SIG-M5 treated with dmso at 0.1 percent for 504 hours (cell line): ENCODE results near the gene ARHGAP26.
"Not testable (repeated sequence)": the region's sequence is repeated elsewhere in the genome, so short reads cannot be mapped to it uniquely, and the experiment has no call there.

Source experiments
- DNase-seq: peaks from one replicate; lab custom pipeline; 2025; ENCODE audit not compliant: unreplicated experiment; lab: John Stamatoyannopoulos, UW

The ARHGAP26 gene

DNA sequence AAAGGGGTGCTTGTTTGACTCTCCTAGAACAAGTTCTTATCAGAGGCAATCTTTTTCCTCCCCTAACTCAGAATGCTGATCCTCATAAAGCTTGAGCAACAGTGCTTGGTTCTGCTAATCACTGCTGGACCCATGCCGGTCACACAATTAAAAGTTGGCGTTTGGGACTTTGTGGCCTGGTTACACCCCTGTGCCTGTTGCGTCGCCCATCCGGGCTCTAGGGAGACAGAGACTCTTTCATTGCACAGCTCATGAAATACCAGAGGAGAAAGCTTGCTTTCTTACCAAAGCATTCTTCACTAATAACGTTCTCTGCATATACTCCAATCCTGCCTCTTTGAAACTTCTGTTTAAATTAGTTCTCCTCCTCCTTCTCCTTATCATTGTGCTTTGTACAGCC lies 332.2 kb downstream of the ARHGAP26 start:
- DNase-seq: no peak

GRCh38 chr5:143105216-143105905 lies 335.2 kb downstream of the ARHGAP26 start:
- no peak for DNase-seq

- DNase-seq: no peak
Measured at GRCh38 chr5:143106174-143106573, 336.0 kb downstream of the ARHGAP26 start.

DNA sequence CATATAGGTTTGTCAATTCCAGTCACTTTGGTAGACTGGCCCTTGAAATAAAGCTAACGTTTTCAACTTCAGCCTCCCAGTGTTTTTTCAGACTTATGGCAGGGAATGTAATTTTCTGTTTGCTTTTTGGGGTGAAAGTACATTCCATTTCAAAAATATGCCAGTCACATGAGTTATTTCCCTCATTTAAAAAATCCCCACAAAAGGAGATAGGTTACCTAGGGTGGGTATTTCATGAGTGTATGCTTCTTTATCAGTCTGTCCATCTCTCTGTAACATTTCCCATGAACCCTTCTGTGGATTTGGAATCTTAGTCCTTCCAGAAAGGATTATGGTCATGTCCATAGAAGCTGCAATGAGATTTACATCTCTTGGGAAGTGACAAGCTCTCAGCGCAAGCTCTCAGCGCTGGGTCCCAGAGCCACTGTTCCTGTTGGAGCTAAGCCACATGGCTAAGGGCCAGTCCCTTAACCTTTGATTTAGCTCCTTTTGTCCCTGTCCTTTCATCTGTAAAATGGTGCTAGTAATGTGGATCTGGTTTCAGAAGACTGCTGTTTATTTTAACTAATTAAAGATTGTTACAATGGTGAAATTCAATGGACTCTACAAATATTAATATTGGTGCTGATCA lies 338.4 kb downstream of the ARHGAP26 start:
- DNase-seq: no peak

- DNase-seq: no peak
Measured at GRCh38 chr5:143110591-143110990, 340.4 kb downstream of the ARHGAP26 start.

DNA sequence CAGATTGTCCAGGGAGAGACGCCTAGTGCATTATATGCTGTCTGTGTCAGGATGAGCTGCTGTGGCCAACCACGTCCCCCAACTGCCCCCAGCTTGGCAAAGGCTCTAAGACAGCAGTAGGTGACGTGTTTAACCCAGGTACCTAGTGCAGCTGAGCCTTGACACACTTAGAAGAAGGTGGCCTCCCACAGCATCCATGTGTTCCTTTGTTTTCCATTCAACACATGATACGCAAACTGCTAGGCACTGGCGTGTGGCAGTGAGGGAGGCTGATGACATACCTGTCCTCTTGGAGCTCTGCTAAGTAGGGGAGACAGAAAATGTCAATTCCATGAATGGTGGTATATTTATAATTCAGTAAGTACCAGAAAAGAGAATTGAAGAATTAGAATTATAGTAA lies 341.6 kb downstream of the ARHGAP26 start:
- DNase-seq: no peak

DNA sequence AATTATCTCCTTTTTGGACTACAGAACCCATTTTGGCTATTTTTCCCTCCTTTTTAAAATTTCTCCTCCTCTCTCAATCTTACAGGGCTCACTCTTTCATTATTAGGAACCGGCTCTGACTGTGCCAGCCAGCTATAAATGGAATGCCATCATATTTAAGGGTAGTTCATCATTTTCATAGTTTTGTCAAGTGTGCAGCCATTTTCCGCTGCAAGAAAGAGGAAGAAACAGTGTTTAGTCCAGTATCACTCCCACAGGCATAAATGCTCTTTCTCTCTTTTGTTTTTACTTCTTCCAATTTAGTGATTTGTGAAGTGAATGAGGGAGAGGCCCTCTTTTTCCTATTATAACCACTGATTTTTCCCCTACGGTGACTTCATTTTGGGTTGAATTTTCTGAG lies 343.3 kb downstream of the ARHGAP26 start:
- DNase-seq: no peak

DNA sequence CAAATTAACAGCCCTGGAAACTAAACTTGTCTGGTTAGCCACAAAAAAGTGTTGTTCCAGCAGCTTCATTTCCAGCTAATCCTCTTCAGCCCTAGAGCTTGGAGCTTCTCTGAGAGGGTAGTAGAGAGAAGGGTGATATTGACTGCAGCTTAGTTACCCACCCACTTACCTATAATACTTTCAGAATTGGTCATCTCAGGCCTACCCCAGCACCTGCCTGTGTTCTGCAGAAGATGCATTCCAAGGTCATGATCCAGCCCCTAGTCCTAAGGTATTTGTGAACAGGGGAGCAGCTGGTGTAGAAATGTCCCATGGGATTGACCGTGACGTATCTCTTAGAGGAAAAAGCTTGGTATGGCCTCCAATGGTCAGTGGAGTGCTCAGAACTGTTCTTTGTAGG lies 344.3 kb downstream of the ARHGAP26 start:
- DNase-seq: no peak

DNA sequence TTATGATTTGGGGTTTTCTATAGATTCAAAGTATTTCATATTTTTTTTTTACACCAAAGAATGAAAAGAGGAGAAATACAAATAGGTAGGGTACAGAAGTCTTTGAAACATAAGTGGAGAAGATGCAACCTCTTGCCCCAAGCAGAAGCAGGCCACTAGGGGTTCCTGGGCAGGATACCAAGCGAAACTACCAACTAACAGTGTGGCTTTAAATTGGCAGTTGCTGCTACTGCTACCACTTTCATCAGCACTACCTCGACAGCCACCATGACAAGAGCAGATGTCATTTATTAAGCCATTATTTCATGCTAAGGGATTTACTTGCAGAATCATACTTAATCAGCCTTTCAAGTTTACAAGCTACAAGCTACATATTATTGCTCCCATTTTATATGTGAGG lies 345.2 kb downstream of the ARHGAP26 start:
- DNase-seq: no peak

GRCh38 chr5:143116814-143117213 lies 346.6 kb downstream of the ARHGAP26 start:
- no peak for DNase-seq

DNA sequence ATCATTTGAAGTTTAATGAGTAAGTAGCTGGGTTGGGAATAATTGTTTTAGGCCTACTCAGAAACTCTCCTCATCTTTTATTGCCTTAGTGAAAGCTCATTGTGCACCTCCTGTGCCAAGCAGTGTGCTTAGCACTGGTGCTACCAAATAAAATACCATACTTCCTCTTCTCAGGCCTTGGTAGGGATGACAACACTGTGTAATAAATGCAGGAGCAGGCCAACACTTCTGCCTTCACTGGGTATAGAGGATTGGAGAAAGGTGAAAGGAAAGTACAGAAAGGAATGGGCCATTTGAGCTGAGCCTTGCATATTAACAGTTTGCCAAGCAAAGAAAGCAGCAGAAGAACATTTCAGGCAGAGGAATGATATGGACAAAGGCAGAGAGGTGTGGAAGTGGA lies 347.6 kb downstream of the ARHGAP26 start:
- DNase-seq: no peak

- DNase-seq: peak; percentile 78
Measured at GRCh38 chr5:143118222-143118621, 348.0 kb downstream of the ARHGAP26 start.

DNA sequence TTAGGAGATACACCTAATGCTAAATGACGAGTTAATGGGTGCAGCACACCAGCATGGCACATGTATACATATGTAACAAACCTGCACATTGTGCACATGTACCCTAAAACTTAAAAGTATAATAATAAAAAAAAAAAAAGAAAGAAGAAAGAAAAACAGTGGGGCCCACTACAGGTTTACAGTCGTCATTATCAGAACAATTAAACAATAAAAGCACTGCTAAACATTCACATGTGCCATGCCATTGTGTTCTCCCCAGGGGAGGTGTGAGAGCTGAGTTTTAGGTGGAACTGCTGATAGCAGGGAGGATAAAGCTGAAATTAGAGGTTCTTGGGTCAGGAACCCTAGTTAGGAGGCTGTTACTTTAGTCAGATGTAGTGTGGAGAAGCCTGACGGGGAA lies 348.6 kb downstream of the ARHGAP26 start:
- DNase-seq: not testable (repeated sequence)

- DNase-seq: peak; percentile 48
Measured at GRCh38 chr5:143119291-143119769, 349.2 kb downstream of the ARHGAP26 start.

DNA sequence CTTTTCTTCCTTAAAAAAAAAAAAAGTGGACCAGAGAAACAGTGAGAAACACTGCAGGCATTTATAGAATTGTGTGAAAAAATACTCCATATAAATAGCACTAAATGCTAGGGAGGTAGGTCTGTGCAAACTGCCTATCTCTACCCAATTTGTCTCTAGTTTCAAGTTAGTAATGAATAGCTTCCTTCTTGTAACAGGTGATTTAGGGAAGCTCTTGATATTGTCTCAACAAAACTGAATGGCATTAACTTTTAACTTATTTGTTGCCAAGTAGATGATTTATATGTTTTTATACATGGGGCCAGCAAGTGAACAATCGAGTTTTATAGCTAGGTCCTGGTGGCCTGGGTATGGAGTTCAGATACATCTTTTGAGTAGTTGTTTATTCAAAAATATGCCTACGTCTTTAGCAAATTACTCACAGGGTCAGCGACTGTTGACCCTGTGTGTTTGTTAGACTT lies 349.7 kb downstream of the ARHGAP26 start:
- no peak for DNase-seq

GRCh38 chr5:143120460-143121134 lies 350.4 kb downstream of the ARHGAP26 start:
- DNase-seq: no peak

- no peak for DNase-seq
Measured at GRCh38 chr5:143121135-143121475, 350.9 kb downstream of the ARHGAP26 start.

GRCh38 chr5:143124593-143124992 lies 354.4 kb downstream of the ARHGAP26 start:
- peak; percentile 60 for DNase-seq

DNA sequence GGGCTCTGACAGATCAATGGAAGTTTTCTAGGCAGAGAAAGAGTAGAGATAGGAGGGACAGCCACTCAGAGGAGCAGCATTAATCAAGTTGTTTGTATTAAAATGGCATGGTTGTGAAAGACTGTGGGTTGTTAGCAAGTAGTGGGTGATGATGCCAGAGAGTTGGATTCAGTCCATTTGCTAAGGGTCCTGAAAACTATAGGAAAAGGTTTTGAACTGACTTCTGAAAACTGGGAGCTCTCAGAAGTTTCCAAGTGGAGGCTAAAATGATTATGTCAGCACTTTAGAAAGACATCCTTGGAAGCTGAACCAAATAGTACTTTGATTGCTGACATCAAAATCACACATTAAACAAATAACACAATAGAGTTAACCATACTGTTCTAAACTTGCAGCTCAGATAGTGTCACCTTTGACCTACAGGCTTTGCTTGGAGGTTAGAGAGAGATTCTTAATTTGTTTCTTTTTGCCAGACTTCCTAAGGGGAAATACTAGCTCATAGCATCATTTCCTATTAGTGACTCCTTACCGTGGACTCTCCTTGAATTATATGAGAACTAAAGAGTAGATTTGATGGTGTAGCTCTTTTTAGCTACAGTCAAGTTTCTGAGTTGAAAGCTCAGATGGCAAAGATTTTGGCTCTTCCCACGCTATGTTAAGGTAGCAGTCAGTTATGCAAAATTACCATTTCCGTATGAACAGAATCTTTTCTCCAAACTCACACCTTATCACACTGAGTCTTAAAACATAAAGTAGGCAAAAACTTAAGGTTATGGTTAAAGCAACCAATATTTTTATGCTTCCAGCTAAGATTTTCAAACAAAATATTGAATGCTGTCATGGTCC lies 356.2 kb downstream of the ARHGAP26 start:
- no peak for DNase-seq

DNA sequence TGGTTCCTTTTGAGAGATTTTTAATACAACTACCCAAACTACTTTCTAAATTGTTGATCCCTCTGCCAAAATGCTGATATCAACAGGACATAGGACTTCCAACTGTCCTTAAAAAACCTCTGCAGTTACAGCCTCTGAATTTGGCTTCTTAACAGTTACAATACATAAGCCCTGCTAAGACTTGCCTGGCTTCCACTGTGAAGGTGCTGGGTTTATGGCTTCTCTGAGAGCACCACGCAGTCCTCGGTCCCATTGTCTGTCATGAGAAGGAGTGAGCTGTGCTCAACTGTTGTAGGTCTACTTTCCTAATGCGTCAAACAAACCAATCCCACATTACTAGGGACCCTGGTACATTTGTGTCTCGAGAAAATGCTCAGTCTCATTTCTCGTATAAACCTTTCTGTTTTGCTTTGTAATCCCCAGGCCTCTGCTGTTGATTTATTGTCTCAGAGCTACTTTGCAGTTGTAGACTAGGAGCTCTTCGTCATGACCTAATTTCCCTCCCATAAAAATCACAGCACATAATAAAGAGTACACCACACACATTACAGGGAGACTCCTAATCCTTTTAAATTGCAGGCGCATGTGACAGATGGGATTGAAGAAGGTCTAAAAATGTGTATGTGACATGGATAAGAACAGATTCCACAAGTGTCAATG lies 358.4 kb downstream of the ARHGAP26 start:
- no peak for DNase-seq

GRCh38 chr5:143129203-143129602 lies 359.0 kb downstream of the ARHGAP26 start:
- DNase-seq: no peak
